Measurements from ENCODE around the gene ABCB4.

- no peak for TF ChIP-seq POLR2A (IDR thresholded peaks at IDR 0.05)
- TF ChIP-seq CTCF (IDR thresholded peaks at IDR 0.05) = no peak
Measured at GRCh38 chr7:87398446-87398845, 77.0 kb downstream of the ABCB4 start.

Measured in prostate gland (tissue), 2 donors.